ELR (cell line): ENCODE results near the gene NPAS3.

Experiments
- DNase-seq: peaks from one replicate; pipeline ENCODE4 v3.0.0-alpha.2; 2015; ENCODE audit warnings: low read depth

Gene NPAS3

GRCh38 chr14:33257796-33258195 is 319.1 kb downstream of the NPAS3 start:
- no peak for DNase-seq

DNA sequence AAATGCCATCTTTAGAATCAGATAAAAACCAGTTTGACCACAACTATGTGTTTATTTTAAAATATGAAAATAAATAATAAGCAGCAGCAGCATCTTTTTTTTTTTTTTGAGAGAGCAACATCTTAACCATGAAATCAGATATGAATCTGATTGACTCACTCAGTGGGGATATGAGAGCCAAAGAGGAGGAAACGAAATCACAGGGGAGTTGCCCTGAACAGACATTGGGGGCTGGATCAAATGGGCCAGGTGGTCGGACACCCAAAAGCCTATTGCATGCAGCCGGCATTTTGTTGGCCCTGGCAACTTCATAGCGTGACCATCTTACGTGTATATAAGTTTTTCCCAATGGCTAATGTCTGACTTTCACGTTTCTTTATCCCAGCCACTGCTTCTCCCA is 321.1 kb downstream of the NPAS3 start:
- no peak for DNase-seq

GRCh38 chr14:33271216-33271615 is 332.5 kb downstream of the NPAS3 start:
- no peak for DNase-seq

DNA sequence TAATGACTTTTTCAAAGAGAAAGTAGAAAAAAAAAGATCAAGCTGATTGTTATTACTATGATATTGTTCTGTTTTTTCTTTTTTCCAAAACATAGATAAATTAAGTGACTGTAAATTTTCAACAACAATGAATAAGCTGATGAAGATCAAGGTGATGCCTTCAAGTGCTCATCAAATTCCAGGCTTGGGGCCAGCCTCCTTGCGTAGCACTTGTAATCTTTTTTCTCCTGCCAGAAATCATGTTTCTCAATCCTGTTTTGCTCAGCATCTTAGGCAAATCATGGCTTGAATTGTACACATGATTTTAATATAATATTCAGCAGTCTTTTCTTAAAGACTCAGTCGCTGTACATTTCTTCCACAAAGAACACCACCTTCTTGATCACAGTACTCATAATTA is 333.2 kb downstream of the NPAS3 start:
- DNase-seq: no peak

DNA sequence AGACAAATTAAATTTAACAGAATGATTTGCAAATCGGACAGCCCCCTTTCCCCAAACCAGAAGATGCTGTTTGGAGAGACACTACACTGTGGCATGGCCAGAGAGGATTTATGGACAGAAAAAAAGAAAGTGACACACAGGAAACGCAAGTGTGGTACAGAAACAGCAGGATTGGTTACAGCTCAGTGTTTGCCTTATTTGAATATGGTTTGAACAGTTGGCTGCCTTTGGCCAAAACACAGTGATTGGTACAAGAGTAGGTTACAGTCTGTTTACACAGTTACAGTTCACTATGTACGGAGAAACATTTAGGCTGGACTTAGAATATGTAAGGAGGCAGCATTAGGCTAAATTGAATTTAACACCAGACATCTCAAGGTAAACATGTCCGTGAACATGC is 335.3 kb downstream of the NPAS3 start:
- no peak for DNase-seq

DNA sequence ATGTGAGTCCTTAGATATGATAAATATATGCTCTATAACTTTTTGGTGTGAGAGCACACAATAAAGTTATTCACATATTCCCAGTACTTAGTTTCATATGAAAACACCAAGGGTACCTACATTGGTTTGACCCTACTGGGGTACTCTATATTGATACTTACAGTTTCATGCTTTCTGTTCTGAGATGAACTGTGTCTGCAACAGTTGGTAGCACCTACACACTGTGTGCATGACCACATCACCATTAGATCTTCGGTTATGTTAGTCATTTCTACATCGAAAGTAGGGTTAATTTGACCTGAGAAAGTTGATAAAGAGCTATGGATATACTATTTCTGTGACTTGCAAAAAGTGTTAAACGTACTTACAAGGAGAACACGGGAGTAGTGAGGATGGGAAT is 337.2 kb downstream of the NPAS3 start:
- DNase-seq: no peak

DNA sequence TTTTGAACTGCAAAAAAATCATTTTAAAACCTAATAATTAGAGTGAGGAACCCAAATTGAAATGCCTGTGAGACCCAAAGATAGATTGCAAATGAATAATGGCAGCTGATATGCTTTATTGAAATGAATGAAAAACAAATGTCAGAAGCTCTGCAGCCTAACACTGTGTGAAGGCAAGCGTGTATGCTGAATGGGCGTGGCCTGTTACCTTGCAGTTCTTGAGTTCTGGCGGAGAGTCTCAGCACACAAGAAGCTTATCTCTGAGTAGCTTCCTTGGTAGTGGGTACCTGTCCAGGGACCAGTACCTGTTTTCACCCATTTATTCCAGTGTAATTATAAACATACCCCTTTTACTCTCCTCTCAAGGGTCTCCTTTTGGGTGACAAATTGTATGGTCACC is 341.2 kb downstream of the NPAS3 start:
- no peak for DNase-seq

DNA sequence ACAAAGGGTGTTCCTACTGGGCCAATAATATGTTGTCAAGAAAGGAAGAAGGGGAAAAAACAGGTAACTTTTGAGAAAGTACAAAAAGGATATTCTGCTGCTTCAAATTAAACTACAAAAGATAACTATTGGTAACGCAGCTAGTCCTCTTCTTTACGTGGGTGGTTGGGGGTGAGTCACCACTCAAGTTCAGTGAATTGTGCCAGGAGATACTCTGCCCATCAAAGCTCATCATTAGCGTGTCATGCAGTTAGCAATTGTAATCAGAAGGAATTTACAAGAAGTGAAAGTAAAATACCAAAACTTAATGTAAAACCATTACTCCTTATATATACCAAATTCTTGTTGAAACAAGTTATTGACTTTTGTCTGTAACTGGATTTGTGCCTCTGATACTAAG is 342.0 kb downstream of the NPAS3 start:
- peak; percentile 4 for DNase-seq

- DNase-seq: no peak
Measured at GRCh38 chr14:33282331-33283230, 343.9 kb downstream of the NPAS3 start.

GRCh38 chr14:33285902-33286700 is 347.4 kb downstream of the NPAS3 start:
- DNase-seq: no peak

DNA sequence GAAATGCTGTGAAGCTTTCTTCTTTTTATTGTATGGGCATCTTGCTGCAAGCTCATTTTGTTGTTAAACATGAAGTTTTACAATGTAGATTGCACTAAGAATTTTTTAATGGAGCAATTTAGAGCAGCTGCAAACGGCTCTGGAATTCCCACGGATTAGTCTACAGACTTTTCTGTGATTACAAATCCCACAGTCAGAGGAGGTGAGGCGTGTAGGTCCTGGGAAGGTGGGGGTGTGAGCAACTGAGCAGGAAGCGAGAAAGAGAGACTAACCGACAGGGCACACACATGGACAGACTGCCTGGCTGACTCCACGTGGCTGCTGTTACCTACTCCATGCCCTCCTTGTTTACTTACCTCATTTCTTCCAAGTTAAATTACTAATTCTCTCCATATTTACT is 348.5 kb downstream of the NPAS3 start:
- DNase-seq: no peak

- DNase-seq: no peak
Measured at GRCh38 chr14:33290641-33291040, 352.0 kb downstream of the NPAS3 start.

- DNase-seq: no peak
Measured at GRCh38 chr14:33291529-33292104, 352.9 kb downstream of the NPAS3 start.

DNA sequence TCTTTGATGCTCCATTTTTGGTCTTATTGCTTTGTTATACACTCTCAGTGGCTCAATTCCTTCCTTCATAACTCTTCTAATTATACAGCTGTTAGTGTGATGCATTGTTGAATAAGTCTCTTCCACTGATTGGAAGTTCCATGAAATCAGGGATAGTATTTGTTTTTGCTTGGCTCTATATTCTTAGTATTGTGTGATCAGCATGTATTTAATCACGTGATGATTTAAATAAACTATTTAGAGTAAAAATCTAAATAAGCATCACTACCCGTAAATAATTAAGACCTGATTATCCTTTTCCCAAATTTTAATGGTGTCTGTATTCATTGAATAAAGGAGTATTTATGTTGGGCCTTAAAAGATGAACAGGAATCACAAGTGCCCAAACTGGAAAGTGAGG is 355.7 kb downstream of the NPAS3 start:
- DNase-seq: no peak

GRCh38 chr14:33297565-33297964 is 358.9 kb downstream of the NPAS3 start:
- DNase-seq: no peak

DNA sequence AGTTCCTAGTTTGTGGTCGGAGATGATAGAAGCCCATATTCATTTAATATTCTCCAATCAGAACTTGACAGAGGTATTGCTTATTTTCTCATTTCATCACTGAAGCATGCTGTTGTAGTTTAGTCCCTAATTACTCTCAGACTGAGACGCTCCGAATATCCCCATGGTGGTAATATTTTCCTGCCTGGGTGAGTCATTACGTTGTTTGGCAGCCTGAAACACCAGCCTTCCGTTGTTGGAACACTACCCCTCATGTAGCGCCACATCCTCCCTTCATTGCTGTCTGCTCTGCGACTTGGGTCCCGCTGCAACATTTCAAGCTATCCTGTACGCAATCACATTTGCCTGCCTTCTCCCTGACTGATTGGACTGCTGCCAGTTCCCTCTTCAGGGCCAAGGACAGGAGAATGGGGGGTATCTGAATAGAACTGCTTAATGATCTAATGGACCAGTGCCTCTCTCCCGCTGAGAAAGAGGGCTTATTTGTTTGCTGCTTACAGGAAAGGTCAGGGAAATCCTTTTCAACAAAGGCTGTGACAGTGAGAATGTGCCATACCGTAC is 369.1 kb downstream of the NPAS3 start:
- peak; percentile 1 for DNase-seq

DNA sequence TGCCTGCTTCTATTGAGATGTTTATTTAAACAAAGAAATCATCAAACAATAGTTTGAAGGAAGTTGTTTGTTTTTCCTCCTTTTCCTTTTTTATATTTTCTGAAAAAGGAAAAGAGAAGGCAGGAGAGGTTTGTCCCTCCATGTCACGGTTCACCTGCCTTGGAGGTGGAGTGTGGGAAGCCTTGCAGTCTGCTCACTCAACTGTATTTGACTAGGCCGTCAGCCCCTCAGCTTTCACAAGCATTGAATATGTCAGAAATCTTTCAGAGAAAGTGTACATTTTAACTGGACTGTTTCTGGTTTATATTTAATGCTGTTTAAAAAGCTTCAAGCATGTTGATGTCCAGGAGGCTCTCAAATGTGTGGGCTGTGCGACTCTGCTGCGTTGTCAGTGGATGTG is 370.4 kb downstream of the NPAS3 start:
- no peak for DNase-seq

DNA sequence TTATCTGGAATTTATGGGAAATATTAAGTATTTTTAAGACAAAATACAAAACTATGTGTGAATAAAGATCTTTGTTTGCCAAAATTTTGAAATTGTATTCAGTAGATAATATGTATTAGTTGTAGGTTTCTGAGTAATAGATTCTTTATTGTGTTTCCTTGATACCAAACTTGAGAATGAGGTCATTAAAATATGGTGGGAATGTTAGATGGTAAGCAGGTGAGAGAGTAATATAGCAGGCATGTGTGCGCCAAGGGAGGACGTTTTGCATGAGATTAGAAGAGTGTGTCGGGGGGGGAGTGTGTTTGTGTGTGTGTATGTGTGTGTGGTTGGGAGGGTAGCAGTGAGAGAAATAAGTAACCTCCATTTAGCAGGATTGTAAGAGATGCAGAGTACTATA is 376.5 kb downstream of the NPAS3 start:
- DNase-seq: no peak

GRCh38 chr14:33315721-33316120 is 377.0 kb downstream of the NPAS3 start:
- no peak for DNase-seq

DNA sequence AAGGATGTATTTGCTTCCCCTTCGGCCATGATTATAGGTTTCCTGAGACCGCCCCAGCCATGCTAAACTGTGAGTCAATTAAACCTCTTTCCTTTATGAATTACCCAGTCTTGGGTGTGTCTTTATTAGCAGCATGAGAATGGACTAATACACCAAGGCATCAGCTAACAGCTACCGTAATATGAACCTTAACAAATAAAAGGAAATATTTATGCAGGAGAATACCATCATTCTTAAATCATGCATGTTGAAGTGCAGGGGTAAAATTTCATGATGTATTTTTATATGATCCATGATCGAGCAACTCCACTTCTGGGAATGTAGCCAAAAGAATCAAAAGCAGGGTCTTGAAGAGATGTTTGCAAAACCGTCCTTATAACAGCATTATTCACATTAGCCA is 379.0 kb downstream of the NPAS3 start:
- DNase-seq: no peak

GRCh38 chr14:33323979-33324378 is 385.3 kb downstream of the NPAS3 start:
- no peak for DNase-seq

DNA sequence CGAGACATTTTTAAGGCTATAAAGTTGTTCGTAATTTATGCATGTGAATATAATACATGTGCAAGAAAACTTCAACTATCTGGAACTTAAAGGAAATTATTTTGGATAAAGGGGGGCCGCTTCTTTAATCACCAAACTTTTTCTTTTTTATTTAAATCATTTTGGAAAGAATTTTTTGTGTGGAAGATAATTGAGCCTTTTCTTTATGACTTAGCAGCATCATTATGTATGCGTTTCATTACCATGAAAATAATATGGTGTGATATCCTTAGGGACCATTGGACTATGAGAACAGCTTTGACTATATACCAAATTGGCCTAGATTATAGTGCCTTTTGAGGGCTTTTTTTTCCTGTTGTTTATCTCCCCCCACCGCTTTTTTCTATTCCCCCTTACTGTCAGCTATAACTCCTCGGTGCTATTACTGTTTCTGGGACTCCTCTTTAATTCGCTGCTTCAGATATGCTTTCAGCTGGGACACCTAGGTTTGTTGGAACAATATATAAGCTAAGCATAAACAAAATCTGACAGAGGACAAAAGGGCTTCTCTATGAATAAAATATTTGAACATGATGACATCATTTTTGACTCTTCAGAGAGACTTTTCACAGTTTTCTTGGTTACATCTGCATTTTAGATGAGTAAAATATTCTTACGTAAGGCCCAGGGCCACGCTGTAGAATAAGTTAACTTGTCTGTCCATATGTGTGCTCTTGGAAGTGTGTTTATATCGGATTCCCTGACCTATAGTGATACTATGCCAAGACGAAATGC is 392.7 kb downstream of the NPAS3 start:
- DNase-seq: no peak
